ENCODE data around the gene TLN1.

DNA sequence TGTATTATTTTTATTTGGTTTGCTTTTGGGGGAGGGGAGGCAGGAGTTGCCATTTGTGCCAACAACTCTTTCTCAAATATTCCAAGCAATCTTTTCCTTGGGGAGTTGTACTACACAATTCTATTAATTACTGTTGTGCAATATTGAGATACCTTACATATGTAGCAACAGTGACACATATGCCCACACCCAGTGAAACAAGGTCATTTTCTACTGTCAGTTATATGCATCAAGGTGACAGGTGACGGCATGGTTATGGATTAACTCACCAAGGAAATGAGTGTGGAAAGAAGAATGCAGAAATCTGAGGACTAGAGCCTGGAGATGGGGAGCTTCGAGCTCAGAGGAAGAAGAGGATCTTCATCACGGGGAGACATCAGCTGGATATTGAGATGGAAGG lies 39.9 kb upstream of the TLN1 start:
- TF ChIP-seq, protein P1, sequence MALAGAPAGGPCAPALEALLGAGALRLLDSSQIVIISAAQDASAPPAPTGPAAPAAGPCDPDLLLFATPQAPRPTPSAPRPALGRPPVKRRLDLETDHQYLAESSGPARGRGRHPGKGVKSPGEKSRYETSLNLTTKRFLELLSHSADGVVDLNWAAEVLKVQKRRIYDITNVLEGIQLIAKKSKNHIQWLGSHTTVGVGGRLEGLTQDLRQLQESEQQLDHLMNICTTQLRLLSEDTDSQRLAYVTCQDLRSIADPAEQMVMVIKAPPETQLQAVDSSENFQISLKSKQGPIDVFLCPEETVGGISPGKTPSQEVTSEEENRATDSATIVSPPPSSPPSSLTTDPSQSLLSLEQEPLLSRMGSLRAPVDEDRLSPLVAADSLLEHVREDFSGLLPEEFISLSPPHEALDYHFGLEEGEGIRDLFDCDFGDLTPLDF (CRISPR knock-in tag; IDR thresholded peaks at IDR 0.05) = no peak
- TF ChIP-seq, protein P2, sequence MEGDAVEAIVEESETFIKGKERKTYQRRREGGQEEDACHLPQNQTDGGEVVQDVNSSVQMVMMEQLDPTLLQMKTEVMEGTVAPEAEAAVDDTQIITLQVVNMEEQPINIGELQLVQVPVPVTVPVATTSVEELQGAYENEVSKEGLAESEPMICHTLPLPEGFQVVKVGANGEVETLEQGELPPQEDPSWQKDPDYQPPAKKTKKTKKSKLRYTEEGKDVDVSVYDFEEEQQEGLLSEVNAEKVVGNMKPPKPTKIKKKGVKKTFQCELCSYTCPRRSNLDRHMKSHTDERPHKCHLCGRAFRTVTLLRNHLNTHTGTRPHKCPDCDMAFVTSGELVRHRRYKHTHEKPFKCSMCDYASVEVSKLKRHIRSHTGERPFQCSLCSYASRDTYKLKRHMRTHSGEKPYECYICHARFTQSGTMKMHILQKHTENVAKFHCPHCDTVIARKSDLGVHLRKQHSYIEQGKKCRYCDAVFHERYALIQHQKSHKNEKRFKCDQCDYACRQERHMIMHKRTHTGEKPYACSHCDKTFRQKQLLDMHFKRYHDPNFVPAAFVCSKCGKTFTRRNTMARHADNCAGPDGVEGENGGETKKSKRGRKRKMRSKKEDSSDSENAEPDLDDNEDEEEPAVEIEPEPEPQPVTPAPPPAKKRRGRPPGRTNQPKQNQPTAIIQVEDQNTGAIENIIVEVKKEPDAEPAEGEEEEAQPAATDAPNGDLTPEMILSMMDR (IDR thresholded peaks at IDR 0.05) = no peak
- TF ChIP-seq, protein P3, sequence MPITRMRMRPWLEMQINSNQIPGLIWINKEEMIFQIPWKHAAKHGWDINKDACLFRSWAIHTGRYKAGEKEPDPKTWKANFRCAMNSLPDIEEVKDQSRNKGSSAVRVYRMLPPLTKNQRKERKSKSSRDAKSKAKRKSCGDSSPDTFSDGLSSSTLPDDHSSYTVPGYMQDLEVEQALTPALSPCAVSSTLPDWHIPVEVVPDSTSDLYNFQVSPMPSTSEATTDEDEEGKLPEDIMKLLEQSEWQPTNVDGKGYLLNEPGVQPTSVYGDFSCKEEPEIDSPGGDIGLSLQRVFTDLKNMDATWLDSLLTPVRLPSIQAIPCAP (CRISPR knock-in tag; IDR thresholded peaks at IDR 0.05) = no peak
- TF ChIP-seq JUN (CRISPR knock-in tag; IDR thresholded peaks at IDR 0.05) (no peak), TEAD1 (CRISPR knock-in tag; IDR thresholded peaks at IDR 0.05) (no peak), ELF4 (CRISPR knock-in tag; IDR thresholded peaks at IDR 0.05; ENCODE audit: low read depth) (no peak), IRF2 (CRISPR knock-in tag; IDR thresholded peaks at IDR 0.05; ENCODE audit: borderline replicate concordance, low read depth) (no peak)

Measured in WTC11 (cell line).